CD4-positive, alpha-beta T cell (primary cell): ENCODE results near the gene ZNF586. TPM values are rescaled to one million over a fixed set of nuclear protein-coding genes. Genes with fewer than 3 reads are reported as not detected.
A peak's percentile ranks its signal among the peaks of the same experiment; 100 is the strongest.
"Not testable (repeated sequence)": the region's sequence is repeated elsewhere in the genome, so short reads cannot be mapped to it uniquely, and the experiment has no call there.

Source experiments
- ATAC-seq: fragments of 200-7000 bp; cut with Tn5 transposase; one replicate; pipeline ENCODE4 v1.10.0; 2022; ENCODE audit warnings: mild to moderate bottlenecking; ENCODE audit not compliant: poor library complexity
- CTCF ChIA-PET: fragments of 350-600 bp; sonication (Branson Sonifier 250); formaldehyde crosslinking; loops from one replicate; lab custom pipeline; 2021; ENCODE audit warnings: antibody characterized with exemption, inconsistent platforms; lab: Charles Lee
- POLR2A ChIA-PET: fragments of 350-600 bp; sonication (Branson Sonifier 250); formaldehyde crosslinking; loops from one replicate; lab custom pipeline; 2021; ENCODE audit warnings: antibody characterized with exemption, inconsistent platforms; lab: Charles Lee
- DNase-seq, 14 experiments: peaks; one replicate each; pipeline ENCODE4 v3.0.0-alpha.2; 2013 to 2020; ENCODE audit warnings: mixed read lengths in 2 of 14
- H3K27ac ChIP-seq, 2 donors: one replicate each; pipeline versions ENCODE4 v1.5.1 to v1.7.0; 2013; ENCODE audit warnings: low read length in 2 of 2, low read depth in 1 of 2, mild to moderate bottlenecking in 1 of 2
- H3K27me3 ChIP-seq, 2 experiments: 1 replicate in 1 of 2; 2 replicates in 1 of 2; pipeline versions ENCODE4 v1.6.1 to v1.7.0; 2013; ENCODE audit warnings: low read length in 2 of 2, control low read depth in 1 of 2, mild to moderate bottlenecking in 1 of 2, moderate library complexity in 1 of 2; ENCODE audit not compliant: insufficient read depth in 2 of 2, control insufficient read depth in 1 of 2
- H3K36me3 ChIP-seq: one replicate; pipeline ENCODE4 v1.6.1; 2013; ENCODE audit warnings: low read length, control low read depth; ENCODE audit not compliant: insufficient read depth
- H3K4me1 ChIP-seq: one replicate; pipeline ENCODE4 v1.6.1; 2013; ENCODE audit warnings: low read length, control low read depth; ENCODE audit not compliant: insufficient read depth
- H3K4me3 ChIP-seq: one replicate; pipeline ENCODE4 v1.5.1; 2013; ENCODE audit warnings: mild to moderate bottlenecking, low read length, moderate library complexity
- H3K9me3 ChIP-seq, 2 experiments: 1 replicate in 1 of 2; 2 replicates in 1 of 2; pipeline versions ENCODE4 v1.6.1 to v1.7.0; 2013; ENCODE audit warnings: low read length in 2 of 2, mild to moderate bottlenecking in 2 of 2, control low read depth in 1 of 2, moderate library complexity in 1 of 2; ENCODE audit not compliant: control insufficient read depth in 1 of 2, insufficient read depth in 1 of 2
- H3K27ac Mint-ChIP-seq: one replicate; pipeline ENCODE4 v1.8.0; 2020; ENCODE audit warnings: mixed read lengths
- H3K27me3 Mint-ChIP-seq: one replicate; pipeline ENCODE4 v1.8.0; 2021; ENCODE audit warnings: mixed read lengths
- H3K36me3 Mint-ChIP-seq: one replicate; pipeline ENCODE4 v1.8.0; 2021; ENCODE audit warnings: low read depth, mixed read lengths
- H3K4me1 Mint-ChIP-seq: one replicate; pipeline ENCODE4 v1.8.0; 2021; ENCODE audit warnings: low read depth, mixed read lengths
- H3K4me3 Mint-ChIP-seq: one replicate; pipeline ENCODE4 v1.8.0; 2020; ENCODE audit warnings: mild to moderate bottlenecking, mixed read lengths
- H3K9me3 Mint-ChIP-seq: one replicate; pipeline ENCODE4 v1.8.0; 2020; ENCODE audit warnings: mixed read lengths
- intact Hi-C, 2 experiments: fragments of 100-400 bp; cut with DNase I in 1 of 2; cut with micrococcal nuclease in 1 of 2; formaldehyde crosslinking; loops; one replicate each; pipeline versions ENCODE4 v1.15.1 to v1.9.0; 2023 to 2025; cut with DNase I, micrococcal nuclease
- total RNA-seq, 174 experiments: library from RNA in 2 of 174; stranded (reverse) in 2 of 174; gene quantifications; one replicate each; pipeline ENCODE4 v1.2.3 and lab custom pipeline; 2021 to 2026
- TF ChIP-seq, protein P1 (sequence below): fragments of 200-600 bp; IDR thresholded peaks from one replicate; pipeline ENCODE4 v1.8.0; 2022; ENCODE audit warnings: antibody characterized with exemption, mild to moderate bottlenecking

Gene ZNF586
- total RNA-seq, 2 experiments from 2014 or later, result 51.1 to 53.4 TPM

DNA sequence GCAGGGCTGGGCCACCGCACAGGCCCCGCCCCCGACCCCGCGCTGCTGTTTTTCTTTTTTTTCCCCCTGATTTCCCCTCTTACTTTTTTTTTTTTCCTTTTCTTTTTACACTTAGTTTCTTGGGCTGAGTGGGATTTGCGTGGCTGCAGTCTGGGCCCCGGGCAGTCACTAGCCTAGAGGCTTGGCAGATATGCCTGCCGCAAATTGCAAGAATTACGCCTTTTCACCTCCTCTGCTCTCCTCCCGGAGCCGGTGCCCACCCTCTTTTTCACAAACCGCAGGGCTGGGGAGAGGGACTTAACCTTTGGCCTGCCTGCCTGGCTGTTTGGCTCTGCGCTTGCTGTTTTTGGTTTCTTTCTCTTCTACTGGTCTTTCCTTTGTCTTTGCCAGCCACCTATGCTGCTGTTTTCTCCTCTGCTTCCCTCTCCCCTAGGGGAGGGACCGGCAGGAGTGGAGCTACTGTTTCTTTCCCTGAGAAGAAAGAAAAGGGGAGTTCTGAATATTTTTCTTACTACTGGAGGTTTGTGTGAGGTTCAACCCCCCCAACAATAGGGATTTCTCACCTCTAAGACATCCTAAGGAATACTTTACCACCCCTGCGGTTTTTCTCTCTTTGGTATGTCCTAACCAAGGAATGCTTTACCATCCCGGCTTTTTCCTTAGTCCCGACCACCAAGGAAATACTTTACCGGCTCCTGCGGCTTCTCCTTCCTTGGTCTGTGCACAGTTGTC, 34.3 kb downstream of the ZNF586 start:
- no peaks in the 10 kb centered on the region for H3K27me3 Mint-ChIP-seq
- no peaks in the 10 kb centered on the region for H3K9me3 Mint-ChIP-seq
- intact Hi-C loops, result no loop called here
- H3K4me1 Mint-ChIP-seq, result peaks cover 36% of the 10 kb centered on the region
- peak; percentile 32 for ATAC-seq
- POLR2A ChIA-PET, result no interaction called here
- DNase-seq, result peak in 1 of 14 experiments; percentile 5
- Histone ChIP-seq H3K27me3 (no peaks in the 10 kb centered on the region), H3K4me3 (peak overlapping the region; percentile 38), H3K36me3 (peaks cover 18% of the 10 kb centered on the region), H3K27ac (no peak overlapping the region), H3K4me1 (peaks cover 9% of the 10 kb centered on the region), H3K9me3 (peaks cover 0 to 9% of the 10 kb centered on the region in 2 experiments)
- H3K27ac Mint-ChIP-seq, result peak overlapping the region; percentile 26
- peaks cover 58% of the 10 kb centered on the region for H3K36me3 Mint-ChIP-seq
- TF ChIP-seq, protein P1, sequence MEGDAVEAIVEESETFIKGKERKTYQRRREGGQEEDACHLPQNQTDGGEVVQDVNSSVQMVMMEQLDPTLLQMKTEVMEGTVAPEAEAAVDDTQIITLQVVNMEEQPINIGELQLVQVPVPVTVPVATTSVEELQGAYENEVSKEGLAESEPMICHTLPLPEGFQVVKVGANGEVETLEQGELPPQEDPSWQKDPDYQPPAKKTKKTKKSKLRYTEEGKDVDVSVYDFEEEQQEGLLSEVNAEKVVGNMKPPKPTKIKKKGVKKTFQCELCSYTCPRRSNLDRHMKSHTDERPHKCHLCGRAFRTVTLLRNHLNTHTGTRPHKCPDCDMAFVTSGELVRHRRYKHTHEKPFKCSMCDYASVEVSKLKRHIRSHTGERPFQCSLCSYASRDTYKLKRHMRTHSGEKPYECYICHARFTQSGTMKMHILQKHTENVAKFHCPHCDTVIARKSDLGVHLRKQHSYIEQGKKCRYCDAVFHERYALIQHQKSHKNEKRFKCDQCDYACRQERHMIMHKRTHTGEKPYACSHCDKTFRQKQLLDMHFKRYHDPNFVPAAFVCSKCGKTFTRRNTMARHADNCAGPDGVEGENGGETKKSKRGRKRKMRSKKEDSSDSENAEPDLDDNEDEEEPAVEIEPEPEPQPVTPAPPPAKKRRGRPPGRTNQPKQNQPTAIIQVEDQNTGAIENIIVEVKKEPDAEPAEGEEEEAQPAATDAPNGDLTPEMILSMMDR, result no peak
- peak overlapping the region; percentile 85 for H3K4me3 Mint-ChIP-seq
- CTCF ChIA-PET, result no interaction called here

DNA sequence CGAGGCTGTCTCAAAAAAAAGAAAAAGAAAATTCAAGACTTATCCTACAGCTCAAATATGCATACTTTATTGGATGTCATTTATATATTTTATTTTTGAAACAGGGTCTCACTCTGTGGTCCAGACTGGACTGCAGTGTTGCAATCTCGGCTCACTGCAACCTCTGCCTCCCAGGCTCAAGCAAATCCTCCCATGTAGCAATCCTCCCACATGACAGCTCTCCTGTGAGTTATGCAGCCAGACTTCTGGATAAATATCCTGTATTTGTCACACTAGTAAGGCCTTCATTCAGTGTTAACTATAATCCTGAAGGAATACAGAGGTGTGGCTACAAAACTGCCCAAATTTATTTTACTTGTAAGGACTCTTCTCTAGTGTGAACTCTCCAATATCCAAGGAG, 38.1 kb downstream of the ZNF586 start:
- H3K4me1 Mint-ChIP-seq, result peaks cover 45% of the 10 kb centered on the region
- no peak overlapping the region for H3K27ac Mint-ChIP-seq
- peaks cover 65% of the 10 kb centered on the region for H3K36me3 Mint-ChIP-seq
- DNase-seq (no peak), ATAC-seq (no peak)
- no peaks in the 10 kb centered on the region for H3K27me3 ChIP-seq
- no peaks in the 10 kb centered on the region for H3K27me3 Mint-ChIP-seq
- peaks cover 13% of the 10 kb centered on the region for H3K4me1 ChIP-seq
- no peaks in the 10 kb centered on the region for H3K9me3 Mint-ChIP-seq
- no peak overlapping the region for H3K4me3 Mint-ChIP-seq
- H3K9me3 ChIP-seq, result peaks cover 0 to 9% of the 10 kb centered on the region in 2 experiments
- no peak overlapping the region for H3K4me3 ChIP-seq
- intact Hi-C loops, result no loop called here
- CTCF ChIA-PET, result no interaction called here
- POLR2A ChIA-PET, result no interaction called here
- TF ChIP-seq, protein P1, result no peak
- H3K36me3 ChIP-seq, result peaks cover 31% of the 10 kb centered on the region
- no peak overlapping the region for H3K27ac ChIP-seq

DNA sequence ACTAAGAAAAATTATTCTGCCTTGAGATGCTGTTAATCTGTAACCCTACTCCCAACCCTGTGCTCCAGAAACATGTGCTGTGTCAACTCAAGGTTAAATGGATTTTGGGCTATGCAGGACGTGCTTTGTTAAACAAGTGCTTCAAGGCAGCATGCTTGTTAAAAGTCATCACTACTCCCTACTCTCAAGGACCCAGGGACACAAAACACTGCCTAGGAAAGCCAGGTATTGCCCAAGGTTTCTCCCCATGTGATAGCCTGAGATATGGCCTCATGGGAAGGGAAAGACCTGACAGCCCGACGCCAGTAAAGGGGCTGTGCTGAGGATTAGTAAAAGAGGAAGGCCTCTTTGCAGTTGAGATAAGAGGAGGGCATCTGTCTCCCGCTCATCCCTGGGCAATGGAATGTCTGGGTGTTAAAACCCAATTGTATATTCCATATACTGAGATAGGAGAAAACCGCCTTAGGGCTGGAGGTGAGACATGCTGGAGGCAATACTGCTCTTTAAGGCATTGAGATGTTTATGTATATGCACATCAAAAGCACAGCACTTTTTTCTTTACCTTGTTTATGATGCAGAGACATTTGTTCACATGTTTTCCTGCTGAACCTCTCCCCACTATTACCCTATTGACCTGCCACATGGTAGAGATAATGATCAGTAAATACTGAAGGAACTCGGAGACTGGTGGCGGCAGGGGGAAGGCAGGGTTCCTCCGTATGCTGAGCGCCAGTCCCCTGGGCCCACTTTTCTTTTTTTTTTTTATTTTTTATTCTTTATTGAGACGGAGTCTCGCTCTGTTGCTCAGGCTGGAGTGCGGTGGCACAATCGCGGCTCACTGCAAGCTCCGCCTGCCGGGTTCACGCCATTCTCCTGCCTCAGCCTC, 41.2 kb downstream of the ZNF586 start:
- peaks cover 32% of the 10 kb centered on the region for H3K4me1 ChIP-seq
- H3K27me3 ChIP-seq, H3K4me3 ChIP-seq, H3K9me3 Mint-ChIP-seq, H3K27me3 Mint-ChIP-seq, H3K9me3 ChIP-seq, CTCF ChIA-PET, POLR2A ChIA-PET, DNase-seq, ATAC-seq, H3K27ac ChIP-seq, H3K27ac Mint-ChIP-seq: not testable (repeated sequence)
- Mint-ChIP-seq H3K4me3 (peak overlapping the region; percentile 4), H3K36me3 (peaks cover 67% of the 10 kb centered on the region), H3K4me1 (peaks cover 54% of the 10 kb centered on the region)
- peaks cover 33% of the 10 kb centered on the region for H3K36me3 ChIP-seq
- intact Hi-C loops, result loop anchor here (10.0 kb wide), 2 partner anchors 344 to 514 kb away; partner anchors contain the start of genes ZNF329 (in 1 of the 2) and ZSCAN22 (in 1 of the 2)
